Erythroblast (primary cell): ENCODE results near the gene SLC2A10.

Experiments
- GATA1 ChIP-seq: IDR thresholded peaks from 2 replicates; pipeline ENCODE4 v1.6.1; 2011; ENCODE audit warnings: low read depth, mild to moderate bottlenecking, control low read depth, low read length, moderate library complexity
- POLR2A ChIP-seq: IDR thresholded peaks from 2 replicates; pipeline ENCODE4 v1.6.1; 2011; ENCODE audit warnings: mild to moderate bottlenecking, low read length

DNA sequence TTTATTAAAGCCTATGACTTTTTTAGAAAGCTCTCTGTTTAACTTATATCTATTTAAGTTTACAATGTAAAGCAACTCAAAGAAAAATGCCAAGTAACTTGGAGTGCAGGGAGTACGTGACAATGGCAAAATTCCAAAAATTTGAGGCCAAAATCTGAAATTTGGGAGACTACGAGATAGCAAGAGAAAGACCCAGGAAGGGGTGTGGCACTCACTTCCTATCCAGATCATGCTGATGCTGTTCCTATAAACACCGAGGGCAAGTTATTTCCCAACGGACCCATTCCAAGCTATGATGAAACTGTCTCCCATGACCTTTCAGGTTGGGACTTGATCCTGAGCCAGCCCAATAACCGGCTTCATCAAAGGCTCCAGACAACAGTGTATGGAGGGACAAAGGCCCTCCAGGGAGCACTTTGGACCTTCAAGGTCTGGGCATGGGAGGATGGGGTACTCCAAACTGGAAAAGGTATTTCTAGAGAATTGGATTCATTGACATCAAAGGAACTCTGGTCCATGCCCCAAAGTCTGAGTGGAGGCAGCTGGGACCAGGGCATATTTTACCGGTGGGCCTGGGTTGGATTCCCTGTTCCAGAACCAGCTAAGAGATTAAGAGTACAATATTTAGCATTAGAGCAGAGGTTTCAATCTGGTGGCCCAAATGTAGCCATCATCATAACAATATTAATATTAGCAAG is 42.5 kb upstream of the SLC2A10 start:
- TF ChIP-seq POLR2A = no peak
- TF ChIP-seq GATA1 = no peak
